Measurements from ENCODE around the gene FBXL13.
"Not testable (repeated sequence)": the region's sequence is repeated elsewhere in the genome, so short reads cannot be mapped to it uniquely, and the experiment has no call there.

The FBXL13 gene

GRCh38 chr7:103079836-103080235 is 5.2 kb upstream of the FBXL13 start:
- DNase-seq (ENCODE audit: low read depth), result no peak

GRCh38 chr7:103078226-103078625 is 3.6 kb upstream of the FBXL13 start:
- DNase-seq (ENCODE audit: low read depth), result not testable (repeated sequence)

GRCh38 chr7:103077318-103077717 is 2.7 kb upstream of the FBXL13 start:
- no peak for DNase-seq (ENCODE audit: low read depth)

DNA sequence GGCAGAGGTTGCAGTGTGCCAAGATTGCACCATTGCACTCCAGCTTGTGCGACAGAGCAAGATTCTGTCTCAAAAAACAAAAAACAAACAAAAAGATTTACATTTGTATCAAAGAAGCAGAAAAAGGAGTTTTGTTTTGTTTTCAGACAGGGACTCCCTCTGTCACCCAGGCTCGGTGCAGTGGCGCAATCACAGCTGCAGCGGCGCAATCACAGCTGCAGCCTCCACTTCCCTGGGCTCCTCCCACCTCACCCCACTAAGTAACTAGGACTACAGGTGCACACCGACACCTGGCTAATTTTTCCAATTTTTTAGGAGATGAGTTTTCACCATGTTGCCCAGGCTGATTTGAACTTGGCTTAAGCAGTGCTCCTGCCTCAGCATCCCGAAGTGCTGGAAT is 2.2 kb upstream of the FBXL13 start:
- no peak for DNase-seq (ENCODE audit: low read depth)

DNA sequence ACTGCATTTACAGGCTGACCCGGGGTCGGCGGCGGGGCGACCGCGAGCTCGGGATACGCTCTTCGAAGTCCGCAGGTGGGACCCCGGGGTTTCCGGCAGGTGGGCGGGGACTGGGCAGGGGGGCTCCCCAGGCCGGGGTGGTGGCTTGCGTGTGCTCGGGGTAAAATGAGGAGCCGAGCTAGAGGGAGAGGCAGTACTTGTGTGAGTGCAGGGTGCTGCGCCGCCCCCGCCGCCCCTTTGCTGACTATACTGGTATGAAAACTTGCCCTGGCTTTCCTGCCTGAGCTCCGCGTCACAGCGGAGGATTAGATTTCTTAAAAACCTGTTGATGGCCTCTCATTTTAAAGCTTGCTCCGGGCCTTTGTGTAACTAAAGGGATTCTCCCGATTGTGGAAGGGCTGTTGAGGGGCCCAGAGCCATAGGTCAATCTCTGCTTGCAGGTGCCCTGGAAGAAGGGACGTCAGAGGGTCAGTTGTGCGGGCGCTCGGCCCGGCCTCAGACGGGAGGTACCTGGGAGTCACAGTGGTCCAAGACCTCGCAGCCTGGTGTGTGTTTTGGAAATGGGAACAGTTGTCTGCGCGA is 832 bp upstream of the FBXL13 start:
- DNase-seq (ENCODE audit: low read depth), result peak; percentile 45

DNA sequence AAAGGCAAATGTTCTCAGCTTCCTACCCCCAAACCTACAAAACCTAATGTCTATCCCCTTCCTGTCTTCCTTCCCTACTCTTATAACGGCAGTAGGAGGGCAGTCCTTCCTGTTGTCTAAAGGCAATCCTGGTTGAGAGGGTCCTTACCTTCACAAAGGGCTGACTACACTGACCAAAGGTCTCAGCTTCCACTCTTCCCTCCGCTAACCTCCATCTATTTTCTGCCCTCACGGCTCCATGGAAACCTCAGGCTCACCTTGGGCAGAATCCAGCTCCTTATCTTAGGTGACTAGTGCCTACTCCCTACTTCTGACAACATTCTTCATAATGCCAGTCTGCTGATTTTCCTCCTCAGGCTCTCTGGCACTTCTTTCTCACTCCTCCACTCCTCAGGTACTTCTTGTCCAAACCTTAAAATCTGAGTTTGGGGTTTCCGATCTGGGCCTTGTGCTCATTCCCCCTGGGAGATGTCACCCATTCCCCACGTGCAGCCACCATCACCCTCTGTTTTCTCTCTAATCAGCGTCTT is 542 bp downstream of the FBXL13 start:
- peak; percentile 67 for DNase-seq (ENCODE audit: low read depth)

DNA sequence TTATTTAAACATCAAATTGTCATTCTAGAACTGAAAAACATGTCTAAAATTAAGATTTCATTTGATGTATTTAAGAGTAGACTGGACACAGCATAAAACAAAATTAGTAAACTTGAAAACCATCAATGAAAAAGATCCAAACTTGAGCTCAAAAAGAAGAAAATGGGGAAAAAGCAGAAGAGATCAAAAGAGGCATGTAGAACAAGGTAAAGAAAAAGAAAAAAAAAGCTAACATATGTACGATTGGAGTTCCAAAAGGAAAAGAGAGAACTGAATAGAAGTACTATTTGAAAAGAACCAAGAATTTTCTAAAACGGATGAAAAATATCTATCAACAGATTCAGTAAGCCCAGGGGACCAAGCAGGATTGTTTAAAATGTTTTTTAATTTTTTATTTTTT is 3.6 kb downstream of the FBXL13 start:
- no peak for DNase-seq (ENCODE audit: low read depth)

GRCh38 chr7:103068414-103069403 is 5.9 kb downstream of the FBXL13 start:
- no peak for DNase-seq (ENCODE audit: low read depth)

DNA sequence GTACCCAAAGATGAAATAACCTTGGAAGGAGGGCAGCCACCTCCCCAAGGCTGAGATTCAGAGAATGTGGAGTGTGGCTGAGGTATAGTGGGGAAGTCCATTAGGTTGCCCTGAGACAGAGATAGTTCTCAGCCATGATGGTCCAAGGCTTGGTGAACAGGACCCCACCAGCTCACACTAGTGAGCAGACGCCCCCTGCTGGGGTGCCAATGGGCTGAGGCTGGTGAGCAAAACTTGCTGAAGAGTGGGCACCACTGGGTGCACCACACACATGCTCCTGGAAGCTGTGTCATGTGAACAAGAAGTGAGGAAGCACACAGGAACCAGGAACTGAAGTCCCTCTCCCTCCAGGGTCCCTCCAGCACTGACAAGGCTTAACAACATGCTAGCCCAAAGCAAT is 8.9 kb downstream of the FBXL13 start:
- DNase-seq (ENCODE audit: low read depth), result peak; percentile 42

GRCh38 chr7:103063895-103064294 is 10.7 kb downstream of the FBXL13 start:
- no peak for DNase-seq (ENCODE audit: low read depth)

- DNase-seq (ENCODE audit: low read depth), result no peak
Measured at GRCh38 chr7:103059471-103059870, 15.1 kb downstream of the FBXL13 start.

GRCh38 chr7:103058122-103058521 is 16.5 kb downstream of the FBXL13 start:
- DNase-seq (ENCODE audit: low read depth), result no peak

DNA sequence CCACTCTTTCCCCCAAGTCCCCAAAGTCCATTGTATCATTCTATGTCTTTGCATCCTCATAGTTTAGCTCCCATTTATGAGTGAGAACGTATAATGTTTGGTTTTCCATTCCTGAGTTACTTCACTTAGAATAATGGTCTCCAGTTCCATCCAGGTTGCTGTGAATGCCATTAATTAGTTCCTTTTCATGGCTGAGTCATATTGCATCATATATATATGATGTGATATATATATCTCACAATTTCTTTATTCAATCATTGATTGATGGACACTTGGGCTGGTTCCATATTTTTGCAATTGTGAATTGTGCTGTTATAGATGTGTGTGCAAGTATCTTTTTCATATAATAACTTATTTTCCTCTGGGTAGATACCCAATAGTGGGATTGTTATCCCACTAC is 18.6 kb downstream of the FBXL13 start:
- not testable (repeated sequence) for DNase-seq (ENCODE audit: low read depth)

DNA sequence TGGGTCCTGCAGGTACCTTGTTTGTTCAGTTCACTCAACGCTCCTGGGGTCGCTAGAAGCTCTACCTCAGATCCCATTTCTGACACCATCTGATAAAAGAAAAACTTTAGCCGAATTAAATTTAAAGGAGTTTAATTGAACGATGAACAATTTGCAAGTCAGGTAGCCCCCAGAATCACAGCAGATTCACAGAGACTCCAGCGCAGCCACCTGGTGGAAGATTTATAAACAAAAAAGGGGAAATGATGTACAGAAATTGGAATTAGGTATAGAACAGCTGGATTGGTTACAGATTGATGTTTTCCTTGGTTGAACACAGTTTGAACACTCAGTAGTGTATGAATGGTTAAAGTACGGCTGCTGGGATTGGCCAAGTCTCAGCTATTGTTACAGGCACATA is 23.1 kb downstream of the FBXL13 start:
- DNase-seq (ENCODE audit: low read depth), result no peak

DNA sequence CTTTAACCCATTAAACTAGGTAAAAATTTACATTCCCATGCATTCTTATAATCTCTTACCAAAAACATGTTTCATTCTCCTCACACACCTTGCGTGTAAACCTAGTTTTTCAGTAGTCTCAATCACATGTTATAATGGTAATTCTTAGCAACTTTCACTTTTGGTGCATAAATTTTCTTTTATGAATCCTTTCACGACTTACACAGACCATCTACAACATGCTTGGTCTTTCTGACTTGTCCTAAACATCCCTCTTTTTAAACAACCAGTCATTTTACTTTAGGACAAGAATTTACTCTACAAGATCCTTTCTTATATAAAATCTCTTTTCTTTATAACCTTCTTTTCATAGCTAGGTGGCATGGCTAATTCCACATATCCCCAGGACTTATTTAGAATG is 25.8 kb downstream of the FBXL13 start:
- peak; percentile 16 for DNase-seq (ENCODE audit: low read depth)

GRCh38 chr7:103041815-103042214 is 32.8 kb downstream of the FBXL13 start:
- not testable (repeated sequence) for DNase-seq (ENCODE audit: low read depth)

- not testable (repeated sequence) for DNase-seq (ENCODE audit: low read depth)
Measured at GRCh38 chr7:103037823-103038739, 36.5 kb downstream of the FBXL13 start.

DNA sequence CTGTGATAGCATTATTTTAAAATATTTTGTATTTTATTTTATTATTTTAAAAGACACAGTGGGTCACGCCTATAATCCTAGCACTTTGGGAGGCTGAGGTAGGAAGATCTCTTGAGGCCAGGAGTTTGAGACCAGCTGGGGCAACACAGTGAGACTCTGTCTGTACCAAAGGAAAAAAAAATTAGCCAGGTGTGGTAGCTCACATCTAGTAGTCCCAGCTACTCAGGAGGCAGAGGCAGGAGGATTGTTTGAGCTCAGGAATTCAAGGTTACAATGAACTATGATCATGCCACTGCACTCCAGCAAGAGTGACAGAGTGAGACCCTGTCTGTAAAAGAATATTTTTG is 37.1 kb downstream of the FBXL13 start:
- DNase-seq (ENCODE audit: low read depth), result no peak

GRCh38 chr7:103034318-103034717 is 40.3 kb downstream of the FBXL13 start:
- not testable (repeated sequence) for DNase-seq (ENCODE audit: low read depth)

DNA sequence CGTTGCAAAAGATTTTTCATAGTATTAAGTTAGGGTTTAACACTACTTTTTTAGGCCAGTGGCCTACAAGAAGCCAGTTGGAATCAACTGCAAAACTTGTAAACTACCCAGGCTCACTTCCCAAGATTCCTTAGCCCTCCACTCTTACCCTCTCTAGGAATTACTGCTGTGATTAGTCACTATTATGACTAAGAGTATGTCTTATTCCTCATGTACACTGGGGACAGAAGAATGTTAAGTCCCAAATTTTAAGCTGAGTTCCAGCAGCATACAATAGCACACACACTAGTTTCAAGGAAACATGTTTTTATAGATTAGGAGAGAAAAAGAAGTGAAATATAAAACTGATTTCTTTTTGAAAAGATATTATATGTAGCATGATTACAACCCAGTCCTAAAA is 42.8 kb downstream of the FBXL13 start:
- no peak for DNase-seq (ENCODE audit: low read depth)

DNA sequence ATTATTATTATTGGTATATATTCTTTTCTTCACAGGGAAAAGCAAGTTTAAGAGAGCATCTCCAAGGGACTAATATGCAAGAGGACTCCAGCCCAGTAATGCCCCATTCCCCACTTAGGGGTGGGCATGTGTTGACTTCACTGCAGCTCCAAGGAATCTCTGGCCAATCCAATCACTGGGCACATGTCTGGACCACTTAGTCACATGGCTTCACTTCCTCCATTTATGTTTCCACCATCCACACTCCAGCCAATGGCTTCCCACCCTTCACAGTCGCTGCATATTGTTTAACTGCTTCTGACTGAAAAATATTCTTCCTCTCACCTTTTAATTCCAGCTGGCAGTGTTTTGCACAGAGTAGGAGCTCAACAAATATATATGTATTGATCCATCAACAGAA is 43.6 kb downstream of the FBXL13 start:
- no peak for DNase-seq (ENCODE audit: low read depth)

DNA sequence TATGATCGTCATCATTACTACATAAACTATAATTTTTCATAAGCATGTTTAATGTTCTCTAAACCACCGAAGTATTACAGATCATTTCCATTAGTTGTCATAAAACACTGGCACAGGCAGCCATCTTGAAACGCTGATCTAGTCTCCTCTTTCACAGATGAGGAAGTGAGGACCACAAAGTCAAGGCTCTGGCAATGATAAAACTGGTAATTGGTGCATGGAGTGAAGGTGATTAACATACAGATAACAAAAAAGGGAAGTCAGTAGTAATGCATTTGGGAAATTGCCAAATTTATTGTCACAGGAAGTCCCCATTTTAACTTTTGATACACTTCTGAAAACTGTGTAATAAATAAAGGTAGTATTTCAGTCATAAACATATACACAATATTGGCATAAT is 49.3 kb downstream of the FBXL13 start:
- no peak for DNase-seq (ENCODE audit: low read depth)

Data from amniotic epithelial cell (primary cell).